HepG2 (cell line): Measurements from ENCODE around the gene DLX4. TPM values are rescaled to one million over a fixed set of nuclear protein-coding genes. Genes with fewer than 3 reads are reported as not detected.

ENCODE experiments used
- CENPT ChIP-seq: sonication (generic); formaldehyde crosslinking; IDR thresholded peaks from 2 replicates; pipeline ENCODE4 v1.8.0; 2022; ENCODE audit warnings: low read depth, mild to moderate bottlenecking, moderate library complexity, missing genetic modification reagents
- DPF2 ChIP-seq: sonication (generic); formaldehyde crosslinking; IDR thresholded peaks from 2 replicates; pipeline ENCODE4 v1.4.0; 2020; ENCODE audit warnings: mild to moderate bottlenecking, low read depth, missing genetic modification reagents, borderline replicate concordance
- FOXJ3 ChIP-seq: sonication (generic); formaldehyde crosslinking; IDR thresholded peaks from 2 replicates; pipeline ENCODE4 v1.4.0; 2020; ENCODE audit warnings: missing genetic modification reagents, mild to moderate bottlenecking, borderline replicate concordance
- HNF4G ChIP-seq, 2 experiments: sonication (generic) in 1 of 2; formaldehyde crosslinking in 1 of 2; IDR thresholded peaks; 2 replicates each; pipeline versions ENCODE4 v1.4.0 to v1.6.1; 2011 to 2020; ENCODE audit warnings: borderline replicate concordance in 2 of 2, low read depth in 2 of 2, mild to moderate bottlenecking in 2 of 2, low read length in 1 of 2, missing genetic modification reagents in 1 of 2, moderate library complexity in 1 of 2
- NFIB ChIP-seq: sonication (generic); formaldehyde crosslinking; IDR thresholded peaks from 2 replicates; pipeline ENCODE4 v1.9.0; 2021; ENCODE audit warnings: missing genetic modification reagents, mild to moderate bottlenecking, borderline replicate concordance
- POLR2AphosphoS5 ChIP-seq: IDR thresholded peaks from 2 replicates; pipeline ENCODE4 v1.6.1; 2012; ENCODE audit warnings: low read depth, low read length
- RORA ChIP-seq: sonication (generic); formaldehyde crosslinking; IDR thresholded peaks from 2 replicates; pipeline ENCODE4 v1.5.0; 2020; ENCODE audit warnings: mild to moderate bottlenecking, missing genetic modification reagents, moderate library complexity
- TFAP4 ChIP-seq: sonication (generic); IDR thresholded peaks from 2 replicates; pipeline ENCODE4 v1.6.1; 2016; ENCODE audit warnings: low read depth, borderline replicate concordance
- THAP11 ChIP-seq: IDR thresholded peaks from 2 replicates; pipeline ENCODE4 v1.6.1; 2016; ENCODE audit warnings: missing biosample characterization, missing genetic modification reagents
- ZBTB44 ChIP-seq: sonication (generic); formaldehyde crosslinking; IDR thresholded peaks from 2 replicates; pipeline ENCODE4 v1.4.0; 2020; ENCODE audit warnings: missing genetic modification reagents
- ZBTB46 ChIP-seq: sonication (generic); formaldehyde crosslinking; IDR thresholded peaks from 2 replicates; pipeline ENCODE4 v1.4.0; 2020; ENCODE audit warnings: mild to moderate bottlenecking, missing genetic modification reagents, borderline replicate concordance
- ZFP36L1 ChIP-seq: sonication (generic); formaldehyde crosslinking; IDR thresholded peaks from 2 replicates; pipeline ENCODE4 v1.8.0; 2022; ENCODE audit warnings: mild to moderate bottlenecking, missing genetic modification reagents, moderate library complexity
- ZGPAT ChIP-seq: IDR thresholded peaks from 2 replicates; pipeline ENCODE4 v1.6.1; 2016; ENCODE audit warnings: mild to moderate bottlenecking
- ZNF180 ChIP-seq: sonication (generic); formaldehyde crosslinking; IDR thresholded peaks from 2 replicates; pipeline ENCODE4 v1.4.0; 2020; ENCODE audit warnings: low read depth, missing genetic modification reagents, borderline replicate concordance
- ZNF296 ChIP-seq: sonication (generic); formaldehyde crosslinking; conservative IDR thresholded peaks from 2 replicates; pipeline ENCODE4 v1.5.0; 2020; ENCODE audit warnings: mild to moderate bottlenecking, missing genetic modification reagents
- ZNF576 ChIP-seq: sonication (generic); formaldehyde crosslinking; IDR thresholded peaks from 2 replicates; pipeline ENCODE4 v1.4.0; 2020; ENCODE audit warnings: mild to moderate bottlenecking, missing genetic modification reagents
- ZNF784 ChIP-seq: sonication (generic); formaldehyde crosslinking; IDR thresholded peaks from 2 replicates; pipeline ENCODE4 v1.5.1; 2020; ENCODE audit warnings: missing genetic modification reagents, mild to moderate bottlenecking, borderline replicate concordance
- ZNF800 ChIP-seq: sonication (generic); formaldehyde crosslinking; IDR thresholded peaks from 2 replicates; pipeline ENCODE4 v1.4.0; 2020; ENCODE audit warnings: missing genetic modification reagents
- ZNF841 ChIP-seq: sonication (generic); formaldehyde crosslinking; IDR thresholded peaks from 2 replicates; pipeline ENCODE4 v1.8.1; 2023; ENCODE audit warnings: missing genetic modification reagents, borderline replicate concordance
- polyA plus RNA-seq, 8 experiments: library from polyadenylated mRNA; depleted of rRNA in 3 of 8; stranded (reverse) in 7 of 8; unstranded in 1 of 8; fragments of >200 nt; fragmentation: Illumina TruSeq in 4 of 8; extraction: Trizol in 4 of 8; gene quantifications; 2 replicates each; pipeline versions ENCODE4 v1.2.1 to v1.2.3, GENCODE V29; 2011 to 2016; ENCODE audit warnings: low read depth in 4 of 8, missing spikeins in 1 of 8, mixed read lengths in 1 of 8; ENCODE audit not compliant: insufficient read depth in 1 of 8
- total RNA-seq, 5 experiments: library from RNA; depleted of rRNA; stranded (reverse); fragments of >200 nt; fragmentation: Illumina TruSeq; extraction: Trizol; gene quantifications; 2 replicates each; pipeline ENCODE4 v1.2.3, GENCODE V29; 2016; ENCODE audit warnings: low read depth in 1 of 5

Gene DLX4
- total and polyA plus RNA-seq, 2 of the 13 experiments (the other 11 are each of a cell fraction or from before 2014, with no cell fraction given) = 0.55 to 2.3 TPM

GRCh38 chr17:49972486-49973270 is 3.7 kb downstream of the DLX4 start (continued):
- no peak for TF ChIP-seq ZFP36L1 (CRISPR knock-in tag)
- TF ChIP-seq DPF2 = no peak
- TF ChIP-seq ZNF576 (CRISPR knock-in tag) = no peak
- TF ChIP-seq NFIB (CRISPR knock-in tag) = no peak
- TF ChIP-seq HNF4G (IDR thresholded peaks at IDR 0.05; ENCODE audit: borderline replicate concordance, low read depth, low read length) = no peak
- no peak for TF ChIP-seq HNF4G (CRISPR knock-in tag; IDR thresholded peaks at IDR 0.05; ENCODE audit: borderline replicate concordance, low read depth)
- peak; percentile 8; the same call in 1 of the 2 replicates for TF ChIP-seq ZNF296 (CRISPR knock-in tag)
- no peak for TF ChIP-seq ZGPAT (CRISPR knock-in tag)
- TF ChIP-seq ZNF784 (CRISPR knock-in tag) = no peak
- no peak for TF ChIP-seq POLR2AphosphoS5
- peak; percentile 77; the same call in 1 of the 2 replicates for TF ChIP-seq ZNF800 (CRISPR knock-in tag)
- no peak for TF ChIP-seq ZNF841 (CRISPR knock-in tag)
- no peak for TF ChIP-seq CENPT (CRISPR knock-in tag)
- no peak for TF ChIP-seq FOXJ3 (CRISPR knock-in tag)
- TF ChIP-seq ZNF180 (CRISPR knock-in tag) = no peak
- no peak for TF ChIP-seq THAP11 (CRISPR knock-in tag)
- TF ChIP-seq ZBTB44 (CRISPR knock-in tag) = no peak
- no peak for TF ChIP-seq TFAP4
- TF ChIP-seq RORA (CRISPR knock-in tag) = no peak
- TF ChIP-seq ZBTB46 (CRISPR knock-in tag) = no peak
